ENCODE data around the gene NTHL1.

NTHL1 gene

GRCh38 chr16:2062801-2063200 is 15.2 kb upstream of the NTHL1 start:
- no peak for DNase-seq

- DNase-seq = no peak
These were observed 13.9 kb upstream of the NTHL1 start for GRCh38 chr16:2061526-2061925.

DNA sequence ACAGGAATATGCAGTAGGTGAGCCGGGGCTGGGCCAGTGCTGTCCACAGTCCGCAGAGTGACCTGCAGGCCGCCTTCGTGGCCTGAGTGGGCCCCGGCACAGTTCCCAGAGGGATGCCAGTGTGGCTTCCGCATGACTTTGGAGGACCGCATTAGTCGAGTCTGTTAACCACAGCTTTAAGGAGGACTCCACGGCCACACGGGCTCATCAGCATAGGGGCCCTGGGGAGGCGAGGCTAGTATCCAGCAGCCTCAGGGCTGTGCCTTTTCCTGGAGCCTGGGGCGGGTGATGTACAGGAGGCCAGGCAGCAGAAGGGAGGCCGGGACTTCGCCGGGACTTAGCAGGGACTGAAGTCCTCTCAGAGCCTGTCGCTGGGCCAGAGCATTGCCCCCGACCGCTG is 13.4 kb upstream of the NTHL1 start:
- DNase-seq = no peak

- DNase-seq = no peak
These were observed 12.7 kb upstream of the NTHL1 start for GRCh38 chr16:2060346-2060745.

DNA sequence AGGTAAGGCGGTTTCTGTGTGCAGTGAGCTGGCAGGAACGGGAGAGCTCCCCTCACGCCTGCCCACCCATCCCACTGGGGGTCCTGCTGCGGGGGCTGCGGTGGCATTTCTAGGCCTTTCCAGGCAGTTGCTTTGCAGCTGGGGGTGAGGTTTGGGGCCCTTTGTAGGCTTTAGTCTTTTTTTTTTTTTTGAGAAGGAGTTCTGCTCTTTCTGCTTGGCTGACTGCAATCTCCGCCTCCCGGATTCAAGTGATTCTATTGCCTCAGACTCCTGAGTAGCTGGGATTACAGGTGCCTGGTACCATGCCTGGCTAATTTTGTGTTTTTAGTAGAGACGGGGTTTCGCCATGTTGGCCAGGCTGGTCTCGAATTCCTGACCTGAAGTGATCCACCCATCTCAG is 11.2 kb upstream of the NTHL1 start:
- no peak for DNase-seq

DNA sequence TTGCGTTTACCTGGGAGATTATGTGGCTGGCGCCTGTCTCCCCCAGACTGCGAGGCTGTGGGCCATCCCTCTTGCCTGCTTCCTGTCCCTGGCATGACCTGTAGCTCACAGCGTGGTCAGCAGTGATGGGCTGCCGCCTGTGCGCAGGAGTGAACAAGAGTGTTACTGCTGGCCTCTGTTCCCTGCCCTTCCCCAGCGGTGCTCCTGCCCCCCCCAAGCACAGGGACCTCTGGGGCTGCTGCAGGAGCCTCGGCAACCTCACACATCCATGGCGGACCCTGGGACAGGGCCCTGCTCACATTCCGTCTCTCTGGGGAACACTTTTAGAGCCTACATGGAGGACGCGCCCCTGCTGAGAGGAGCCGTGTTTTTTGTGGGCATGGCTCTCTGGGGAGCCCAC is 10.8 kb upstream of the NTHL1 start:
- no peak for DNase-seq

DNA sequence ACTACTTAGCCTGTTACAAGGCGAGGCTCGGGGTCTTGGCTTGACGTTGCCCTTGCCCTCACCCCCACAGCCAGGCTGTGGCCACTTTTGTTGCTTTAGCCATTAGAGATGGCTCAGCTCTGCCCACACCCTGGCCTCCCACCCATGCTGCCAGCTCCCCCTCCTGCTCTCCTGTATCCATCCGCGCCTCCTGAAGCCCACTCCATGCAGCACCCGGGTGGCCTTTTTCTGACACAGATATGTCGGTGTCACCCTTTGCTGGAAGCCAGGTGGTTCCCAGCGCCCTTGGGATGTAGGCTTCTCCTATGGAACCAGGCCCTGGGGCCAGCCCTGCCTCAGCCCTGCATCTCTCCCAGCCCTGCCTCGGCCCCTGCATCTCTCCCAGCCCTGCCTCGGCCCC is 9.8 kb upstream of the NTHL1 start:
- no peak for DNase-seq

DNA sequence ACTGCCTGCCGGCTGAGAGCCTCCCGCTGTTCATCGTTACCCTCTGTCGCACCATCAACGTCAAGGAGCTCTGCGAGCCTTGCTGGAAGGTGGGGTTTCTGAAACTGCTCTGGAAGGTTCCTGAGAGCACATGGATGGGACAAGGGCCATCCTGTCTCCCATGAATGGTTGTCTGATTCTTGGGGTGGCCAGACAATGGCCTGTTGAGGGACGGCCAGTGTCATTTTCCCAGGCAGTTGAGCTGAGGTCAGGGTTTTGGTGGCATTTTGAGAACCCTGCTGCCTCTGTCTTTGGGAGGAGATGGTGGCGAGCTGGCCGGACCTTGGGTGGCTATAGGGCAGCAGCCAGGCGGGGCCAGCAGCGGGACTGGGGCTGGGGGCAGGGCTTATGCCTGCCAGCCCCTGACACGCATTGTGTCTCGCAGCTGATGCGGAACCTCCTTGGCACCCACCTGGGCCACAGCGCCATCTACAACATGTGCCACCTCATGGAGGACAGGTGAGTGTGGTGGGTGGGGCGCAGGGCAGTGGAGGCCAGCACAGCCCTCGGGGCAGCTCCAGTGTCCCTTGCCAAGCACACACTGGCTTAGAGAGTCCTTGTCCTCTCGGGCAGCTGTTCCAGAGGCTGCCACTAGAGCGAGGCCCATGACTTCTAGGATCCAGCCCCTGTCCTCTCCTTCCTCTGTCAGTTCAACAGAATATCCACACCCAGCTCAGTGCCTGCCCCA is 9.2 kb upstream of the NTHL1 start:
- DNase-seq = no peak

GRCh38 chr16:2056077-2056476 is 8.4 kb upstream of the NTHL1 start:
- DNase-seq = no peak

DNA sequence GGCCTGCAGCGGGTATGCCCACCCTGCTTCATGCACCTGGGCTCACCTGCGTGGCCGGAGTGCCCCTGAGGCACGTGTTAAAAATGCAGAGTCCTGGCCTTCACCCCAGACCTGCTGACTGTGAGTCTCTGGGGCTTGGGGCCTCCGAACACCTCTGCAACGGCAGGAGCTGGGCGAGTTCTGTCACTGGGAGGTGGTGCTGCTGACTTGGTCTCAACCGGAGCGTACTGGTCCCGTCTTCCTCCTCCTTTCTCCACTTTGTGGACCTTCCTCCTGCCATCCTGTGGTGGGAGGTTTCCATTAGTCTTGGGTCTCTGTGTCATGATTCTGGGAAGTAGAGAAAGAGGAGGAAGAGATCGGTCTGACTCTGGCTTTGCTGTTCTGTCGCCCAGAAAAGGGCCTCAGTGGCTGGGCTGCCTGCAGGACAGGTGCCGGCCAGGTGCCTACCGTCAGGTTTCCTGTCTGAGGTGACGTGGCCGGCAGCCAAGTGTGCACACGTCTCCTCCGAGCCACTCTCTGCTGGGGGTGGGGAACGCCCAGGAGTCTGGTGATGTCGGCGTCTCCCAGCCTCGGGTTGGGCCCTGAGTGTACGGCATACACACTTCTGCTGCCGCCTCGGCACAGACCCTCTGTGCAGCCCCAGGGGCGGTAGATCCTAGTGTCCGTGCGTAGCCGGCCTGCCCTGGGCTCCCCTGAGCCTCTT is 7.1 kb upstream of the NTHL1 start:
- no peak for DNase-seq

DNA sequence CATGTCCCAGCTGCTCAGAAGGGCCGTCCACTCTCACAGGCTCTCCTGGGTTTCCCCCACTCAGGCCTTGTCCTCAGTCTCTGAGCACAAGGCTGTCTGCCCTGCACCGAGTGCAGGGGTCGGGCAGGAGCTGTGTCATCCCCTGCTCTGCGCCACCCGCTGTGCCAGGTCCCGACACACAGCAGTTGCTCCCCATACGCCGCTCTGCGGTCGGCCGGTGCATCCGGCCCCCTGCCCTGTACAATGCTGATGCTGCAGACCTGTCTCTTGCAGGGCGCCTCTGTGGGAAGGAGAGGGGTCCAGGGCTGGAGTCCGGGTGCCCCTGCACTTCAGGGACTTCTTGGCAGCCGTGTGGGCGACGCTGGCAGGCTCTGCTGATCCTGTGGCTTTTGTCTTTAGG is 6.3 kb upstream of the NTHL1 start:
- DNase-seq = no peak

- no peak for DNase-seq
These were observed 5.6 kb upstream of the NTHL1 start for GRCh38 chr16:2053211-2053610.

DNA sequence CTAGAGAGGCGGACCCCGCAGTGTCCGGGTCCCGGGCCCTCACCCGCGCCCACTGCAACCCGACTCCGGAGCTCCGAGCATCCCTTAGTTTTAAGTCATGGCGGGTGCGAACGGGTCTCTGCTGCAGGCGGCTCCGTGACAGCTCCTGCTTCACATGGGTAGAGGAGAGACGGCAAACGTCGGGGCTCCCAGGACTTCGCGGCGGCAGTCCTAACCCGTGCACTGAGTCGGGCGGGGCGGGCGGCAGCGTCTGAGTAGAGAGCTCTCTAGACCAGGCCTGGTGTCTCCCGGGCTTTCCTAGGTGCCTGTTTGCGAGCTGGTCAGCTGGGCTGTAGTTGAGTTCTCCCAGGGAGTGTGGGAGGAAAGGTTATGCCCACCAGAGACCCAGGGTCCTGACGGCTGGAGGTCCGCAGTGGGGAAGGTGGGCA is 496 bp upstream of the NTHL1 start:
- DNase-seq = no peak

DNA sequence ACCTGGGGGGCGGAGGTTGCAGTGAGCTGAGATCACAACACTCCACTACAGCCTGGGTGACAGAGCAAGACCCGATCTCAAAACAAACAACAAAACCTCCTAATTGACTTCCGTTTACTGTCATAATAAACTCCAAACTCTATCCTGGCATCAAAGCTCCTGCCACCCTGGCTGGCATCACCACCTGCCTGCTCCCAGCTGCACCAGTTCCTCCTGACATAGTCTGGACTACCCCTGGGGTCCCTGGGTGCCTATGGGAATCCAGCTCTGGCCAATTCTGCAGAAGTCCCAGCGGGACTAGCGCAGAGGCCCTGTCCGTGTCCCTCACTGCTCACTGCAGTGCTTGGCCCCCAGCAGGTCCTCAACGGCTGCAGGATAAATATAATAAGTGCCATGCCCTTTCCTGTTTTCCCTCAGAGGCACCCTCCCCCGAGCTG is 723 bp downstream of the NTHL1 start:
- DNase-seq = no peak

DNA sequence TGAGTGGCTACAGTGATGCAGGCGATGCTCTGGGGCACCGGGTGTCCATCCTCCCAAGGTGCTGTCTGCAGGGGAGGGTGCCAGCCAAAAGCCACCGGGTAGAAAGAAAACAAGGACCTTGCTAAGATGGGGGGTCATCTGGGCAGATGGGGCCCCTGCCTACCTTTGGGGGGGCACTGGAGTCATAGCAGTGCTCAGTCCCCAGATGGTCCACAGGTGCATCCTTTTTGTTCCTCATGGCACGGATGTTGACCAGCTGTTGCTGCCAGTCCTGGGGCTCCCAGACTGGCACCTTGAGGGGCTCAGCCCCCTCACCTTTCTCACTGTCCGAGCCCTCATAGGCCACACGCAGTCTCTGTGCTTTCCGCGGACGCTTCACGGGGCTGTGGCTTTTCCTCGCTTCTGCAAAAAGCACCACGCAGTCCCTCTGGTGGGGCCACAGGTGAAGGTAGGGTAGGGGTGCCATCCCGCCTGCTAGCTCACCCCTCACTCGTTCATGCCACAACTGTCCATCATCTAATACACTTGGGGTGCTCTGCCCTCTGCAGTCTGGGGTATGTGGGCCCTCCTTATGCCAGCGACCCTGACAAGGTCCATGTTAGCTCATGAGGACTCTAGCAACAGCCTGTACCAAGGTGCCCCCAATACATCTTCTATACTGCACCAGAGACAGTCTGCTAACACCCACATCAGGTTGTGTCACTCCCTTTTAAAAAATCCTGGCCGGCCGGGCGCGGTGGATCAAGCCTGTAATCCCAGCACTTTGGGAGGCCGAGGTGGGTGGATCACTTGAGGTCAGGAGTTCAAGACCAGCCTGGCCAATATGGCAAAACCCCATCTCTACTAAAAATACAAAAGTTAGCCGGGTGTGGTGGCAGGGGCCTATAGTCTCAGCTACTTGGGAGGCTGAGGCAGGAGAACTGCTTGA is 1.4 kb downstream of the NTHL1 start:
- DNase-seq = no peak

DNA sequence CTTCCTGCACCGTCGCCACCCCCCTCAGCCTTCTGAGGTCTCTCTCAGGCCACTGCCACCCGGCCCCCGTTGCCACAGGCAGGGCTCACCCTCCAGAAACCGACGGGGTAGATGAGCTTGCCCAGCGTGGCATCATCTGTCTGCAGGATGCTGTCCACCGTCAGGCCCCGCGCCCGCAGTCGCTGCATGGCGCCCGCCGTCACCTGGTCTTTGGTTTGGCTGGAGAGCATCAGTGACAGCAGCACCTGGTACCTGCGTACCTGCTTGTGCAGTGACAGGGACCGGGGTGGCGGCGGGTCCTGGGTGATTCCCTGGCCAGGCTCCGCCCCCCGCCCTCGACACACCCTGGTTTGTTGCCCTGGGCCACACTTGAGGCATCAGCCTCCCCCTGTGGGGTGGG is 3.1 kb downstream of the NTHL1 start:
- no peak for DNase-seq

DNA sequence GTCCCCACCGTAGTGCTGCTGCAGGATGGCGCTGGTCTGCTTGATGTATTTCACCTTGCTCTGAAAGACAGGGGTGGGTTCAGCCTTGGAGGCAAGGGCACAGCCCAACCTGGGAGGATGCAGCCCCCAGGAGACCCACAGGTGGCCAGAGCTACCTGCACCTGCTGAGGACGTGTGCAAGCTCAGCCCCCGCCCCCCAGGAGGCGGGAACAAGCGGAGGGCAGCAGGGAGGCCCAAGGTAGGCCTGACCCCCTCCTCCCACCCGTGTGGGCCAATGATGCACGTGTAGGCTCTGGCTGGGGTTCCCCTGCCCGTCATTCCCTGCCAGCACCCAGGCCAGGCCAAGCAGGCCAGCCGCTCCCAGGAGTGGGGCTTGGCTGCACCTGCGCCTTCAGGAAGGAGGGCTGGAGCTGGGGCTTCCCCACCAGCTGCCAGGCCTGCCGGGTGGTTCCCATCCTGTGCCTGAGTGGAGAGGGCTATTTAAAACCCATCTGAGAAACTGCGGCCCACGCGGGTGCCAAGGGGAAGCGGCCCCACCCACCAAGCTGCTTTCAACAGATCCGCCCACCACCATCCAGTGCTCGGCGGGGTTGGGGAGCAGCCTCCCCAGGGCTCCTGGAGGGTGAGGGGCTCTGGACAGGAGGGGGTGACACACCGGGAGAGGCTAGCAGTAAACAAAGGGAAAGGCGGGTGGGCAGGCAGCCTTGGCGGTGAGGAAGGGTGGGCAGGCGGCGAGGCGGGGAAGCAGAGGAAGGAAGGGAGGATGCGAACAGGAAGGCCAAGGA is 3.8 kb downstream of the NTHL1 start:
- no peak for DNase-seq

DNA sequence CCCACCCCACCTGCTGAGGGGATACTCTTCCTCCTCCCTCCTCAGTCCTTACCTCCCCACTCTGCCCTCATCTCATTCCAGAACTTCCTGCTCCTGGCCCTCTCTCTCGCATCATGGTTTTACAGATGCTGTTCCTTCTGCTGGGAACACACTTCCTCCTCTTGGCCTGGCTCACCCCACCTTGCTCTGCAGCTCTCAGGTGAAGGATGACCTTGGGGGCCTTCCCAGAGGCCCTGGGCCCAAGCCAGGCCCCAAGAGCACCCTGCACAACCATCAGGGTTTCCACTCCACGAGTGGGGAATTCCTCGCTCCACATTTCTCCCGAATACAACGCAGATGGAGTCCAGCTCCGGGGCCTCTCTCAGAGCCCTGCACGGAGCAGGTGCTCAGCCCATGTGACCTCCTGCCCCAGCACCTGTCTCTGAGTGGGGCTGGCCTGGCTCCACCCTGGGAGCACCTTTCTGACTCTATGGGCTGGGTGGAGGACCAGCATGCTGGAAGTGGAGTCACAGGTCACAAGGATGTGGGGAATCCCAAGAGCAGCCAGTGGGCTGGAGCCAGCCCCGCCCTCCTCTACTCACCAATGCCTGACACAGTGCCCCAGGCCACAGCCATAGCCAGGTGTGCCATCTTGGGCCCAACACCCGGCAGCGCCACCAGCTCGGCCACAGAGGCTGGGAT is 4.5 kb downstream of the NTHL1 start:
- DNase-seq = no peak

GRCh38 chr16:2042171-2042985 is 5.3 kb downstream of the NTHL1 start:
- no peak for DNase-seq

- no peak for DNase-seq
These were observed 6.7 kb downstream of the NTHL1 start for GRCh38 chr16:2040787-2041522.
